GM12878 (cell line): ENCODE data around the gene OR52B2. TPM values are rescaled to one million over a fixed set of nuclear protein-coding genes. Genes with fewer than 3 reads are reported as not detected.
"Not testable (repeated sequence)": the region's sequence is repeated elsewhere in the genome, so short reads cannot be mapped to it uniquely, and the experiment has no call there.

Experiments used
- ATAC-seq: fragments of 200-7000 bp; cut with Tn5 transposase; 3 replicates; pipeline ENCODE4 v1.9.1; 2020; ENCODE audit warnings: mild to moderate bottlenecking, moderate library complexity
- BruUV-seq: library from RNA; stranded (reverse); fragments of 400-500 nt; replicated peaks from 2 replicates; lab custom pipeline; 2021; lab: Mats Ljungman, UMichigan
- CTCF ChIA-PET: fragments of 300-600 bp; sonication (Branson Sonifier 250); formaldehyde crosslinking; extraction: SDS; loops from one replicate; lab custom pipeline; 2021; ENCODE audit warnings: inconsistent platforms; lab: Yijun Ruan, JAX
- POLR2A ChIA-PET: fragments of 350-600 bp; formaldehyde crosslinking; extraction: SDS; loops from one replicate; lab custom pipeline; 2021; ENCODE audit warnings: inconsistent platforms; lab: Charles Lee
- RAD21 ChIA-PET: fragments of 300-600 bp; sonication (Branson Sonifier 250); formaldehyde crosslinking; loops from one replicate; lab custom pipeline; 2023; ENCODE audit warnings: antibody characterized with exemption; ENCODE audit not compliant: unreplicated experiment; lab: Charles Lee
- SMC1A ChIA-PET: fragments of 300-600 bp; sonication (Branson Sonifier 250); formaldehyde crosslinking; loops from one replicate; lab custom pipeline; 2023; ENCODE audit not compliant: unreplicated experiment, uncharacterized antibody; lab: Charles Lee
- DNase-seq: peaks from one replicate; pipeline ENCODE4 v3.0.0-alpha.2; 2011; ENCODE audit warnings: low read depth, low spot score
- FAIRE-seq: peaks from 3 replicates; lab custom pipeline; 2011; peaks lifted over from hg19 to GRCh38; lab: Jason Lieb, UNC
- H2AFZ ChIP-seq: 2 replicates; pipeline ENCODE4 v1.6.0; 2011; ENCODE audit warnings: low read depth, low read length, control low read depth; ENCODE audit not compliant: control insufficient read depth
- H3K27ac ChIP-seq: 2 replicates; pipeline ENCODE4 v1.5.1; 2011; ENCODE audit warnings: control low read depth; ENCODE audit not compliant: control insufficient read depth, insufficient read depth
- H3K27me3 ChIP-seq, 2 experiments: replicated peaks in 1 of 2; 2 replicates each; pipeline versions ENCODE4 v1.6.0 to v1.6.1; 2011; ENCODE audit warnings: low read length in 1 of 2; ENCODE audit not compliant: control insufficient read depth in 2 of 2, insufficient read depth in 2 of 2
- H3K36me3 ChIP-seq, 2 experiments: 2 replicates each; pipeline ENCODE4 v1.5.1; 2011; ENCODE audit warnings: low read length in 1 of 2; ENCODE audit not compliant: control insufficient read depth in 2 of 2, insufficient read depth in 2 of 2
- H3K4me1 ChIP-seq: 2 replicates; pipeline ENCODE4 v1.6.1; 2011; ENCODE audit warnings: mild to moderate bottlenecking, low read length, moderate library complexity, mixed read lengths; ENCODE audit not compliant: control insufficient read depth, insufficient read depth
- H3K4me2 ChIP-seq: 2 replicates; pipeline ENCODE4 v1.6.0; 2011; ENCODE audit warnings: control low read depth; ENCODE audit not compliant: control insufficient read depth, insufficient read depth
- H3K4me3 ChIP-seq: fragments of 200-600 bp; sonication (generic); 2 replicates; pipeline ENCODE4 v1.5.1; 2016
- H3K79me2 ChIP-seq: 2 replicates; pipeline ENCODE4 v1.6.0; 2011; ENCODE audit warnings: low read length; ENCODE audit not compliant: control insufficient read depth, insufficient read depth
- H3K9ac ChIP-seq: 2 replicates; pipeline ENCODE4 v1.8.0; 2011; ENCODE audit warnings: low read length, control low read depth, mixed read lengths; ENCODE audit not compliant: control insufficient read depth, insufficient read depth
- H3K9me3 ChIP-seq: replicated peaks from 3 replicates; pipeline ENCODE4 v1.5.1; 2011; ENCODE audit warnings: mild to moderate bottlenecking, low read length; ENCODE audit not compliant: control insufficient read depth, insufficient read depth
- H4K20me1 ChIP-seq: 2 replicates; pipeline ENCODE4 v1.6.0; 2011; ENCODE audit not compliant: control insufficient read depth, insufficient read depth
- ASH2L ChIP-seq: fragments of 300-600, 200-600 bp; sonication (generic); IDR thresholded peaks from 2 replicates; pipeline ENCODE4 v1.6.1; 2017; ENCODE audit warnings: low read depth, mild to moderate bottlenecking, borderline replicate concordance
- CBFB ChIP-seq: IDR thresholded peaks from 2 replicates; pipeline ENCODE4 v1.6.1; 2016; ENCODE audit warnings: antibody characterized with exemption, low read depth
- MYC ChIP-seq: IDR thresholded peaks from 2 replicates; pipeline ENCODE4 v1.6.1; 2011; ENCODE audit warnings: mild to moderate bottlenecking, low read length, moderate library complexity, inconsistent platforms; ENCODE audit not compliant: insufficient read depth, insufficient replicate concordance, insufficient read length, severe bottlenecking
- NFYB ChIP-seq: IDR thresholded peaks from 2 replicates; pipeline ENCODE4 v1.6.1; 2011; ENCODE audit warnings: low read depth, mild to moderate bottlenecking, low read length, improper control_type of control experiment, moderate library complexity; ENCODE audit not compliant: insufficient read depth
- RCOR1 ChIP-seq: conservative IDR thresholded peaks from 2 replicates; pipeline ENCODE4 v1.6.1; 2012; ENCODE audit warnings: low read depth, low read length, improper control_type of control experiment
- SMARCA5 ChIP-seq: fragments of 450-650 bp; IDR thresholded peaks from 2 replicates; pipeline ENCODE4 v1.6.1; 2017; ENCODE audit warnings: mild to moderate bottlenecking
- SREBF2 ChIP-seq: IDR thresholded peaks from 2 replicates; pipeline ENCODE4 v1.6.1; 2012; ENCODE audit warnings: mild to moderate bottlenecking, low read length
- TBL1XR1 ChIP-seq: IDR thresholded peaks from 2 replicates; pipeline ENCODE4 v1.6.1; 2012; ENCODE audit warnings: low read depth, low read length, improper control_type of control experiment
- TCF3 ChIP-seq: IDR thresholded peaks from 2 replicates; pipeline ENCODE4 v1.6.1; 2012; ENCODE audit warnings: low read depth, mild to moderate bottlenecking, low read length, borderline replicate concordance; ENCODE audit not compliant: insufficient read depth
- WGBS: methylation state at CpG from one replicate; pipeline ENCODE4 v1.1.6; 2016; ENCODE audit warnings: low lambda C conversion rate; ENCODE audit not compliant: insufficient replicate concordance, insufficient coverage; ENCODE audit errors: missing lambda C conversion rate; 5-methylcytosine and 5-hydroxymethylcytosine counted together
- in situ Hi-C: fragments of 300-500 bp; cut with MboI; formaldehyde crosslinking; loops from 9 replicates; pipeline ENCODE4 v1.14.3; 2018; ENCODE audit warnings: mixed read lengths
- intact Hi-C: fragments of 100-400 bp; cut with micrococcal nuclease; formaldehyde crosslinking; loops from one replicate; pipeline ENCODE4 v1.14.2; 2022; ENCODE audit not compliant: unreplicated experiment
- polyA plus RNA-seq, 11 experiments: library from polyadenylated mRNA; depleted of rRNA in 4 of 11; unstranded in 6 of 11; stranded (reverse) in 5 of 11; fragments of >200 nt; fragmentation: Nextera tagmentation in 4 of 11; fragmentation: Illumina TruSeq in 1 of 11; extraction: Ambion mirVana in 4 of 11; extraction: Trizol in 1 of 11; gene quantifications; 1 replicate in 1 of 11; 2 replicates in 10 of 11; pipeline versions ENCODE4 v1.2.1 to v1.2.3, GENCODE V29; 2011 to 2016; ENCODE audit warnings: inconsistent platforms in 2 of 11, missing spikeins in 2 of 11, low read depth in 1 of 11
- total RNA-seq, 4 experiments: library from RNA; depleted of rRNA in 3 of 4; stranded (reverse); fragments of >200 nt in 3 of 4; fragmentation: Illumina TruSeq in 1 of 4; extraction: Trizol in 1 of 4; gene quantifications; 2 replicates each; pipeline versions ENCODE4 v1.2.1 to v1.2.3, GENCODE V29; 2013 to 2021
- TF ChIP-seq, protein P1 (sequence below): fragments of 450-650 bp; formaldehyde crosslinking; IDR thresholded peaks from 2 replicates; pipeline ENCODE4 v1.5.0; 2022; ENCODE audit warnings: mild to moderate bottlenecking, missing genetic modification characterization

OR52B2 gene
- total and polyA plus RNA-seq, 10 of the 15 experiments (the other 5 are each of a cell fraction or from before 2014, with no cell fraction given): 0.08 TPM; not detected in 9

DNA sequence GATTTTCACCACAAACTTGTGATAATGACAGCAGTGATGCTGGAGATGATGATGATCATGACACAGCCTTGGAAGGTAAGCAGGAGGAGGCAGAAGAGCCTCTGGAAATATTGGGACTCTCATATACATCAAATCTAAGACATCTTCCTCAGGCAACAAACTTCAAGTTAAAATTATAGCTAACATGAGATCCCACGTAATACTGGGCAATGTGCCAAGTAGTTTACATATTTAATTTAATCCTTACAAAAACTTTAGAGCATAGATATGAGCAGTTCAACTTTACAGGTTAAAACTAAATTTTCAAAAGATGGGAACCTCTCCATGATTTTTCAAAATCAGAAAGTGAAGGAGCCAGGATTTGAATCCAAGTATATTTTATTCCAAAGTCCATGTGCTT is 19.0 kb downstream of the OR52B2 start:
- FAIRE-seq: no peak
- Histone ChIP-seq H3K9me3 (no peaks in the 10 kb centered on the region), H3K36me3 (no peaks in the 10 kb centered on the region), H3K4me2 (no peak overlapping the region), H4K20me1 (no peaks in the 10 kb centered on the region), H3K9ac (no peak overlapping the region), H3K4me1 (no peaks in the 10 kb centered on the region), H3K79me2 (no peaks in the 10 kb centered on the region), H3K27me3 (no peaks in the 10 kb centered on the region), H2AFZ (no peak overlapping the region), H3K4me3 (no peak overlapping the region), H3K27ac (no peak overlapping the region)
- WGBS: 0% methylated on average over 1 of the region's 1 CpG
- intact Hi-C loops (no loop called here), in situ Hi-C loops (no loop called here)
- ChIA-PET CTCF (no interaction called here), POLR2A (no interaction called here), SMC1A (interaction anchor here (1.5 kb wide), 1 partner anchor 126 kb away, joined by 3 read pairs; no protein-coding TSS in a partner anchor), RAD21 (no interaction called here)
- no TSS peak for BruUV-seq
- ATAC-seq: no peak
- DNase-seq: no peak
- TF ChIP-seq TBL1XR1: no peak
- TF ChIP-seq SREBF2: no peak
- no peak for TF ChIP-seq SMARCA5
- no peak for TF ChIP-seq RCOR1
- no peak for TF ChIP-seq MYC
- no peak for TF ChIP-seq ASH2L
- TF ChIP-seq, protein P1, sequence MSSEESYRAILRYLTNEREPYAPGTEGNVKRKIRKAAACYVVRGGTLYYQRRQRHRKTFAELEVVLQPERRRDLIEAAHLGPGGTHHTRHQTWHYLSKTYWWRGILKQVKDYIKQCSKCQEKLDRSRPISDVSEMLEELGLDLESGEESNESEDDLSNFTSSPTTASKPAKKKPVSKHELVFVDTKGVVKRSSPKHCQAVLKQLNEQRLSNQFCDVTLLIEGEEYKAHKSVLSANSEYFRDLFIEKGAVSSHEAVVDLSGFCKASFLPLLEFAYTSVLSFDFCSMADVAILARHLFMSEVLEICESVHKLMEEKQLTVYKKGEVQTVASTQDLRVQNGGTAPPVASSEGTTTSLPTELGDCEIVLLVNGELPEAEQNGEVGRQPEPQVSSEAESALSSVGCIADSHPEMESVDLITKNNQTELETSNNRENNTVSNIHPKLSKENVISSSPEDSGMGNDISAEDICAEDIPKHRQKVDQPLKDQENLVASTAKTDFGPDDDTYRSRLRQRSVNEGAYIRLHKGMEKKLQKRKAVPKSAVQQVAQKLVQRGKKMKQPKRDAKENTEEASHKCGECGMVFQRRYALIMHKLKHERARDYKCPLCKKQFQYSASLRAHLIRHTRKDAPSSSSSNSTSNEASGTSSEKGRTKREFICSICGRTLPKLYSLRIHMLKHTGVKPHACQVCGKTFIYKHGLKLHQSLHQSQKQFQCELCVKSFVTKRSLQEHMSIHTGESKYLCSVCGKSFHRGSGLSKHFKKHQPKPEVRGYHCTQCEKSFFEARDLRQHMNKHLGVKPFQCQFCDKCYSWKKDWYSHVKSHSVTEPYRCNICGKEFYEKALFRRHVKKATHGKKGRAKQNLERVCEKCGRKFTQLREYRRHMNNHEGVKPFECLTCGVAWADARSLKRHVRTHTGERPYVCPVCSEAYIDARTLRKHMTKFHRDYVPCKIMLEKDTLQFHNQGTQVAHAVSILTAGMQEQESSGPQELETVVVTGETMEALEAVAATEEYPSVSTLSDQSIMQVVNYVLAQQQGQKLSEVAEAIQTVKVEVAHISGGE: no peak
- TF ChIP-seq TCF3: no peak
- no peak for TF ChIP-seq NFYB
- TF ChIP-seq CBFB: no peak

DNA sequence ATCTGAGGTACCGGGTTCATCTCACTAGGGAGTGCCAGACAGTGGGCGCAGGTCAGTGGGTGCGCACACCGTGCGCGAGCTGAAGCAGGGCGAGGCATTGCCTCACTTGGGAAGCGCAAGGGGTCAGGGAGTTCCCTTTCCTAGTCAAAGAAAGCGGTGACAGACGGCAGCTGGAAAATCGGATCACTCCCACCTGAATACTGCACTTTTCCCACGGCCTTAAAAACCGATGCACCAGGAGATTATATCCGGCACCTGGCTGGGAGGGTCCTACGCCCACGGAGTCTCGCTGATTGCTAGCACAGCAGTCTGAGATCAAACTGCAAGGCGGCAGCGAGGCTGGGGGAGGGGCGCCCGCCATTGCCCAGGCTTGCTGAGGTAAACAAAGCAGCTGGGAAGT is 26.4 kb downstream of the OR52B2 start:
- POLR2A ChIA-PET, intact Hi-C loops, FAIRE-seq, H3K4me3 ChIP-seq, BruUV-seq, H3K79me2 ChIP-seq, DNase-seq, SMC1A ChIA-PET, RAD21 ChIA-PET, CTCF ChIA-PET, H4K20me1 ChIP-seq, H3K27me3 ChIP-seq, H3K4me2 ChIP-seq, H3K4me1 ChIP-seq, H2AFZ ChIP-seq, in situ Hi-C loops, H3K36me3 ChIP-seq, H3K9me3 ChIP-seq, H3K9ac ChIP-seq, H3K27ac ChIP-seq, ATAC-seq: not testable (repeated sequence)
- 35% methylated on average over 14 of the region's 21 CpGs for WGBS
